Hypothalamus (tissue), 51 donors: ENCODE data around the gene PVR.
"Not testable (repeated sequence)": the region's sequence is repeated elsewhere in the genome, so short reads cannot be mapped to it uniquely, and the experiment has no call there.

Experiments used
- DNase-seq, 51 donors: peaks; one replicate each; lab custom pipeline; 2025; lab: John Stamatoyannopoulos, UW

PVR gene

GRCh38 chr19:44692379-44692721 lies 48.6 kb downstream of the PVR start:
- DNase-seq: no peak

GRCh38 chr19:44694184-44694579 lies 50.5 kb downstream of the PVR start:
- DNase-seq: no peak

- DNase-seq: no peak
Observed at GRCh38 chr19:44696939-44697669, 53.4 kb downstream of the PVR start.

- no peak for DNase-seq
Observed at GRCh38 chr19:44697670-44698034, 53.9 kb downstream of the PVR start.

GRCh38 chr19:44698492-44699201 lies 54.9 kb downstream of the PVR start, which contains the start of gene CEACAM16:
Gene CEACAM16 (plus strand): TSS chr19:44699151. CDS start chr19:44701457, 2,306 bp downstream.
- no peak for DNase-seq

- no peak for DNase-seq
Observed at GRCh38 chr19:44700547-44700946, 56.8 kb downstream of the PVR start.

GRCh38 chr19:44701228-44701627 lies 57.5 kb downstream of the PVR start:
- DNase-seq: no peak

GRCh38 chr19:44702551-44703176 lies 59.0 kb downstream of the PVR start:
- DNase-seq: no peak

- no peak for DNase-seq
Observed at GRCh38 chr19:44703336-44704078, 59.8 kb downstream of the PVR start.

GRCh38 chr19:44704982-44705381 lies 61.3 kb downstream of the PVR start:
- no peak for DNase-seq

- DNase-seq: no peak
Observed at GRCh38 chr19:44705502-44706010, 61.8 kb downstream of the PVR start.

GRCh38 chr19:44706506-44707236 lies 63.0 kb downstream of the PVR start:
- DNase-seq: no peak

GRCh38 chr19:44707794-44708193 lies 64.1 kb downstream of the PVR start:
- no peak for DNase-seq

GRCh38 chr19:44708940-44709339 lies 65.2 kb downstream of the PVR start:
- DNase-seq: no peak

- DNase-seq: not testable (repeated sequence)
Observed at GRCh38 chr19:44709434-44710266, 65.9 kb downstream of the PVR start.

GRCh38 chr19:44710483-44710882 lies 66.8 kb downstream of the PVR start:
- no peak for DNase-seq

GRCh38 chr19:44712864-44713515 lies 69.3 kb downstream of the PVR start:
- no peak for DNase-seq
